ENCODE data around the gene UBE3B.

UBE3B gene

DNA sequence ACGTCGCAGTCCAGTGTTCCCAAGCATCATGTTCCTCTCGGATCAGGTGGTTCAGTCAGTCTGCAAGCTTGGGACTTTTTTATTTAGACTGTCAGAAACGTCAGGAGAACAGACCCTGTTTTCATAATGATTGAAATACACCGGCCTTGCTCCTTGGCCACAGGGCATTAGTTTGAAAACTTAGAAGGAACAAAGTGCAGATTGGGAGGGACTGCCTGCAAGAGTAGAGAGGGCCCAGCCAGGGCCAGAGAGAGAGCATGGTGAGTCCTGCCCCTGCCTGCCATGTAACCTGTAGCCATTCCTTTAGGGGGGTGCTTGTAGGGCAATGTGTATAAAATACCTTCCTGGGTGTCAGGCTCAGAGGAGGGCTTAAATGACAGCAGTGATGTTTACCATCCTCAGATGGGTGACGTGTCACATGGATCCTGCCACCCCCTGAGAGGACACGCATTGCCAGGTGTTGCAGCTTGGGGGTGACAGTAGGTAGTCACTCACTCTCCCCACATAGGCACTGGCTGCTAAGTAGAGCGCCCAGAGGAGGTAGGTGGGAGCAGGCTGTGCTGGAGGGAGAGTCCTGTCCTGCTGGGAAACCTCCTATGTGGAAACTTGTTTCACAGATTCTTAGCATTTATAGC, 50.2 kb downstream of the UBE3B start:
- TF ChIP-seq, protein P1, sequence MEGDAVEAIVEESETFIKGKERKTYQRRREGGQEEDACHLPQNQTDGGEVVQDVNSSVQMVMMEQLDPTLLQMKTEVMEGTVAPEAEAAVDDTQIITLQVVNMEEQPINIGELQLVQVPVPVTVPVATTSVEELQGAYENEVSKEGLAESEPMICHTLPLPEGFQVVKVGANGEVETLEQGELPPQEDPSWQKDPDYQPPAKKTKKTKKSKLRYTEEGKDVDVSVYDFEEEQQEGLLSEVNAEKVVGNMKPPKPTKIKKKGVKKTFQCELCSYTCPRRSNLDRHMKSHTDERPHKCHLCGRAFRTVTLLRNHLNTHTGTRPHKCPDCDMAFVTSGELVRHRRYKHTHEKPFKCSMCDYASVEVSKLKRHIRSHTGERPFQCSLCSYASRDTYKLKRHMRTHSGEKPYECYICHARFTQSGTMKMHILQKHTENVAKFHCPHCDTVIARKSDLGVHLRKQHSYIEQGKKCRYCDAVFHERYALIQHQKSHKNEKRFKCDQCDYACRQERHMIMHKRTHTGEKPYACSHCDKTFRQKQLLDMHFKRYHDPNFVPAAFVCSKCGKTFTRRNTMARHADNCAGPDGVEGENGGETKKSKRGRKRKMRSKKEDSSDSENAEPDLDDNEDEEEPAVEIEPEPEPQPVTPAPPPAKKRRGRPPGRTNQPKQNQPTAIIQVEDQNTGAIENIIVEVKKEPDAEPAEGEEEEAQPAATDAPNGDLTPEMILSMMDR (conservative IDR thresholded peaks at IDR 0.05; ENCODE audit: low read length) = no peak
- no peak overlapping the region for H3K4me3 ChIP-seq (ENCODE audit: low read length)

DNA sequence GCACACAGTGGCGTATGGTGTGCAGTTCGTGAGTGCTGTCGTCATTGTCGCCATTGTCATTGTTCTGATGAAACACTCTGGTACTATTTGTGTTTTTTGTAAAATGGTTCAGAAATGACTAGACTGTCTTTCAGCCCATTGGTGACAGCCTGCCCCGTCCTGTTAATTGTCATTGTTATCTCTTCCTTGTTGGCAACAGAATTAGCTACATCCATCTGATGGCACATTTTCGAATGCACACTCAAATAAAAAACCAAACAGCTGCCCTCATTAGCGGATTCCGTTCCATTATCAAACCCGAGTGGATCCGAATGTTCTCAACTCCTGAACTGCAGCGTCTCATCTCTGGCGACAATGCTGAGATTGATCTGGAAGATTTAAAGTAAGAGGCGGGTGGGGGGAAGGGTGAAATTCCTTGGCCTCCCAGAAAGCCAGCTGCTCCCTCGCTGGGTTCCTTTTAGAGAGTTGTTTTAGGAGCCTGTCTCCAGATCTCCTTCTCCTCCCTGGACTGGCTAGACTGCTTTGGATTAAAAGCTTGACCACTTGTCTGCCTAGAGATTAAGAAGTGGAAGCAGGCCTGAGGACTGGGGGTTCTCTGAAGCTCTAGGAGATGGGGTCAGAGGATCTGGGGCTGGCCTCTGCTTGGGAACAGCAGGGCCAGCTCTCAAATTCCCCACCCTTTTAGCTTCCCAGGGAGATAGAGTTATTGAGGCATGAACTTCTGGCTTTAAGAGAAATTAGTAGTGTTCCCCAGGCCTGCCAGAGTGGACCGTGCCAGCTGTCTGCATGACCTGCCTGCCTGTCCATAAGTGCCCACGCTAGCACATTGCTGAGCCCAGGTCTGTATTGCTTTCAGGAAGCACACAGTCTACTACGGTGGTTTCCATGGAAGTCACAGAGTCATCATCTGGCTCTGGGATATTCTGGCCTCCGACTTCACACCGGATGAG, 52.5 kb downstream of the UBE3B start:
- H3K4me3 ChIP-seq (ENCODE audit: low read length) = no peak overlapping the region
- no peak for DNase-seq (ENCODE audit: low read depth)

More for the DNA sequence above, 50.2 kb downstream of the UBE3B start:
- DNase-seq (ENCODE audit: low read depth) = no peak

DNA sequence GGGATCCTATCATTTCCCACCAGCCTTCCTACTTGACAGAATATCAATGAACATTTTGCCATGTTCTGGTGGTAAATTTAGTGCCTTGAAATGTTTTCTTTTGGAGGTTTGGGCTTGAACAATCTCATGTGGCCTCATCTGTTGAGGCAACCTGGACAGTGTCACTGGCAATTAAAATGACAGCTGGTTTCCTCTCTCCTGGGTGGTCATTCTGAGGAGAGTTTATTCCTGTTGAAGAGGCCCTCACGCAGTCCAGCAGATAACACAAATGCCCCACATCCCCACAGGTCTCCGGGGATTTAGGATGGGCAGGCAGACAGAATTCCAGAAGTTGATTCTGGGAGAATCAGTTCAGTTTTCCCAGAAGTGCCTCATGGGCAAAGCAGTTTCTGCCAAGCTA, 54.0 kb downstream of the UBE3B start:
- TF ChIP-seq, protein P1 (conservative IDR thresholded peaks at IDR 0.05; ENCODE audit: low read length) = no peak
- H3K4me3 ChIP-seq (ENCODE audit: low read length) = no peak overlapping the region
- DNase-seq (ENCODE audit: low read depth) = no peak

More for the DNA sequence above, 52.5 kb downstream of the UBE3B start:
- TF ChIP-seq, protein P1 (conservative IDR thresholded peaks at IDR 0.05; ENCODE audit: low read length) = no peak

DNA sequence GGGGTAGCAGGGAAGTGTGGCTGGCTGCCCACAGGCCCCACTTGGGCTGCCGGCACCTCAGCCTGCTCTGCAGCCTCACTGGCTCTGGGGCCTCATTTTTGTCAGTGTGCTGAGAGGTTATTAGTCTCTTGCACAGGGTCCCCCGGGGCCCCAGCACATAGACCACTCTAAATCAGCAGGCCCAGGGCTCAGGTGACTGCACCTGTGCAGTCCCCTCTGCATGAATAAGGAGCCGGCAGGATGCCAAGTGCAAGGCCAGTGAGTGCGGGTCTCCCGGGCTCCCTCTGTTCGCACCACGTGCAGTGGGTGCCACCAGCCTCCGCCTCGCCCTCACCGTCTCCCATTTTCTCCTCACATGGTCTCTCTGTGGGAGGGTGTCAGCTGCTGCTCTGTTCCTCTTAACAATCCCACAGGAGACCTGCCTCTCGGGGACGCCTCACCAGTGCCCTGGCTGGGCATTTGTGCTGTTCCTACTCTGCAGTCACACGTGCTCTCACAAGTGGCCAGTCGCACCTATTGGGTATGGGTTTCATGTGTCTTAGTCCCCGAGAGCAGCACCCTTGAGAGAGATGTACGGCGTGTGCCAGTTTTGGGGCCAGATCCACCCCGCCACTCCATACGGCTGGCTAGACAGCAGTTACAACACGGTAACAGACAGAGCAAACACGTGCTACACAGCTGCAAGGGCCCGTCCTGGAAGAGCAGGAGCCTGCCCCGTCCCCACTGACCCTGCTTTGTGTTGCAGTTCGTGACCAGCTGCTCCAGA, 55.5 kb downstream of the UBE3B start:
- TF ChIP-seq, protein P1 (conservative IDR thresholded peaks at IDR 0.05; ENCODE audit: low read length) = no peak
- DNase-seq (ENCODE audit: low read depth) = no peak
- no peak overlapping the region for H3K4me3 ChIP-seq (ENCODE audit: low read length)

DNA sequence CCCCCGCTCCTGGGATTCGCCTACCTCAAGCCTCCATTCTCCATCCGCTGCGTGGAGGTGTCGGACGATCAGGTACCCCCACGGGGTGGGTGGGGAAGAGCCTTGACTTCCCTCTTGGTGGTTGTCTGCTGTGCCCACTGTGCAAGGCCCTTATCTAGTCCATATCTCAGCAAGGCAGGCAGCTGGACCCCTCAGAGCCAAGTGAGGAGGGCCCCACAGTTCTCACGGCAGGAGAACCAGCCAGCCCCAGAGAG, 56.0 kb downstream of the UBE3B start:
- H3K4me3 ChIP-seq (ENCODE audit: low read length) = no peak overlapping the region
- TF ChIP-seq, protein P1 (conservative IDR thresholded peaks at IDR 0.05; ENCODE audit: low read length) = no peak
- no peak for DNase-seq (ENCODE audit: low read depth)

DNA sequence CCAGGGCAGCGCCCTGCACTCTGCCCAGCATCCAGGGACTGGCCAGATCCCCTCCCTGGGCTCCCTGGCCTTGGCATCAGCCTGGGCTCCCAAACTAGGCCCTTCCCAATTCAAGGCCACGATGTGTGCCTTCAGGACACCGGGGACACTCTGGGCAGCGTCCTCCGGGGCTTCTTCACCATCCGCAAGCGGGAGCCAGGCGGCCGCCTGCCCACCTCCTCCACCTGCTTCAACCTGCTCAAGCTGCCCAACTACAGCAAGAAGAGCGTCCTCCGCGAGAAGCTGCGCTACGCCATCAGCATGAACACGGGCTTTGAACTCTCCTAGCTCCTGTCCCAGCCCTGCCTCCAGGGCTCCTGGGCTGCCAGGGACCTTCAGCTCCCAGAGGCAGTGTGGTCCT, 57.0 kb downstream of the UBE3B start:
- DNase-seq (ENCODE audit: low read depth) = no peak
- H3K4me3 ChIP-seq (ENCODE audit: low read length) = no peak overlapping the region
- TF ChIP-seq, protein P1 (conservative IDR thresholded peaks at IDR 0.05; ENCODE audit: low read length) = no peak

All from AG10803 (cell line).